CD4-positive, alpha-beta memory T cell (primary cell): ENCODE data around the gene ASCC2. TPM values are rescaled to one million over a fixed set of nuclear protein-coding genes. Genes with fewer than 3 reads are reported as not detected.

Experiments used
- CTCF ChIA-PET: fragments of 350-600 bp; sonication (Branson Sonifier 250); formaldehyde crosslinking; loops from one replicate; lab custom pipeline; 2021; ENCODE audit warnings: inconsistent platforms; ENCODE audit not compliant: partially characterized antibody; lab: Charles Lee
- POLR2A ChIA-PET: fragments of 350-600 bp; sonication (Branson Sonifier 250); formaldehyde crosslinking; loops from one replicate; lab custom pipeline; 2021; ENCODE audit not compliant: partially characterized antibody; lab: Charles Lee
- DNase-seq, 5 donors: peaks; one replicate each; pipeline versions ENCODE4 v3.0.0 to v3.0.0-alpha.2; 2020 to 2022; ENCODE audit warnings: mixed read lengths in 1 of 5
- H3K27ac ChIP-seq: one replicate; pipeline ENCODE4 v1.7.0; 2013; ENCODE audit warnings: low read depth, low read length
- H3K27me3 ChIP-seq: 2 replicates; pipeline ENCODE4 v1.7.0; 2013; ENCODE audit warnings: mild to moderate bottlenecking, low read length, moderate library complexity; ENCODE audit not compliant: insufficient read depth
- H3K36me3 ChIP-seq: 2 replicates; pipeline ENCODE4 v1.7.0; 2013; ENCODE audit warnings: mild to moderate bottlenecking, low read length, moderate library complexity; ENCODE audit not compliant: insufficient read depth
- H3K4me1 ChIP-seq: 2 replicates; pipeline ENCODE4 v1.7.0; 2013; ENCODE audit warnings: mild to moderate bottlenecking, low read length, moderate library complexity; ENCODE audit not compliant: insufficient read depth
- H3K4me3 ChIP-seq, 2 donors: one replicate each; pipeline ENCODE4 v1.7.0; 2013; ENCODE audit warnings: low read length in 2 of 2, mild to moderate bottlenecking in 1 of 2
- H3K9me3 ChIP-seq, 2 donors: one replicate each; pipeline ENCODE4 v1.7.0; 2013; ENCODE audit warnings: low read length in 2 of 2, control low read depth in 1 of 2; ENCODE audit not compliant: control insufficient read depth in 1 of 2
- H3K27ac Mint-ChIP-seq, 7 donors: one replicate each; pipeline ENCODE4 v1.8.0; 2020 to 2021; ENCODE audit warnings: mixed read lengths in 7 of 7, mild to moderate bottlenecking in 6 of 7, inconsistent platforms in 3 of 7, moderate library complexity in 3 of 7
- H3K27me3 Mint-ChIP-seq, 2 donors: one replicate each; pipeline ENCODE4 v1.8.0; 2020 to 2021; ENCODE audit warnings: mixed read lengths in 2 of 2
- H3K36me3 Mint-ChIP-seq, 2 donors: one replicate each; pipeline ENCODE4 v1.8.0; 2020 to 2021; ENCODE audit warnings: mixed read lengths in 2 of 2, inconsistent platforms in 1 of 2, mild to moderate bottlenecking in 1 of 2
- H3K4me1 Mint-ChIP-seq, 4 donors: one replicate each; pipeline ENCODE4 v1.8.0; 2020 to 2021; ENCODE audit warnings: mixed read lengths in 4 of 4, mild to moderate bottlenecking in 1 of 4
- H3K4me3 Mint-ChIP-seq, 8 donors: one replicate each; pipeline ENCODE4 v1.8.0; 2020 to 2021; ENCODE audit warnings: mixed read lengths in 8 of 8, mild to moderate bottlenecking in 7 of 8, moderate library complexity in 6 of 8, inconsistent platforms in 3 of 8
- H3K9me3 Mint-ChIP-seq, 8 donors: one replicate each; pipeline ENCODE4 v1.8.0; 2020 to 2021; ENCODE audit warnings: mixed read lengths in 8 of 8, mild to moderate bottlenecking in 5 of 8, inconsistent platforms in 3 of 8, moderate library complexity in 1 of 8
- intact Hi-C: fragments of 100-400 bp; cut with micrococcal nuclease; formaldehyde crosslinking; loops from one replicate; pipeline ENCODE4 v1.15.1; 2023
- polyA plus RNA-seq, 2 donors: library from polyadenylated mRNA; unstranded; fragments of 300-500 nt; fragmentation: Illumina TruSeq; gene quantifications; one replicate each; pipeline ENCODE4 v1.2.3, GENCODE V29; 2021
- total RNA-seq, 2 experiments: library from RNA; stranded (reverse); gene quantifications; one replicate each; pipeline ENCODE4 v1.2.3, GENCODE V29; 2021

ASCC2 gene
- total and polyA plus RNA-seq, 4 experiments from 2014 or later = 21.4 to 88.7 (median 75.0) TPM

GRCh38 chr22:29813563-29813962, 24.5 kb downstream of the ASCC2 start:
- Mint-ChIP-seq H3K27me3 (no peaks in the 10 kb centered on the region), H3K36me3 (peaks cover 62 to 78% of the 10 kb centered on the region in 2 donors), H3K9me3 (no peaks in the 10 kb centered on the region), H3K4me1 (no peaks in the 10 kb centered on the region), H3K4me3 (no peak overlapping the region), H3K27ac (no peak overlapping the region)
- H3K27ac ChIP-seq = no peak overlapping the region
- no peaks in the 10 kb centered on the region for H3K4me1 ChIP-seq
- DNase-seq = no peak
- H3K36me3 ChIP-seq = peaks cover 72% of the 10 kb centered on the region
- POLR2A ChIA-PET = no interaction called here
- H3K27me3 ChIP-seq = no peaks in the 10 kb centered on the region
- CTCF ChIA-PET = no interaction called here
- H3K4me3 ChIP-seq = no peak overlapping the region
- no peaks in the 10 kb centered on the region for H3K9me3 ChIP-seq
- intact Hi-C loops = no loop called here

- Histone ChIP-seq H3K9me3 (no peaks in the 10 kb centered on the region), H3K4me1 (no peaks in the 10 kb centered on the region), H3K27me3 (no peaks in the 10 kb centered on the region), H3K4me3 (no peak overlapping the region), H3K36me3 (peaks cover 75% of the 10 kb centered on the region), H3K27ac (no peak overlapping the region)
- H3K36me3 Mint-ChIP-seq = peaks cover 60 to 81% of the 10 kb centered on the region in 2 donors
- no peaks in the 10 kb centered on the region for H3K27me3 Mint-ChIP-seq
- CTCF ChIA-PET = no interaction called here
- no peak overlapping the region for H3K4me3 Mint-ChIP-seq
- no peaks in the 10 kb centered on the region for H3K9me3 Mint-ChIP-seq
- POLR2A ChIA-PET = no interaction called here
- DNase-seq = no peak
- H3K4me1 Mint-ChIP-seq = no peaks in the 10 kb centered on the region
- intact Hi-C loops = no loop called here
- H3K27ac Mint-ChIP-seq = peak overlapping the region in 1 of 7 donors; percentile 61
These were observed 24.9 kb downstream of the ASCC2 start for GRCh38 chr22:29813126-29813525.

GRCh38 chr22:29811377-29811776, 26.7 kb downstream of the ASCC2 start:
- DNase-seq = no peak
- Mint-ChIP-seq H3K36me3 (peaks cover 66 to 84% of the 10 kb centered on the region in 2 donors), H3K9me3 (no peaks in the 10 kb centered on the region), H3K4me3 (no peak overlapping the region), H3K27me3 (no peaks in the 10 kb centered on the region), H3K4me1 (no peaks in the 10 kb centered on the region), H3K27ac (peak overlapping the region in 2 of 7 donors; percentile 36 to 46)
- ChIA-PET CTCF (interaction anchor here (1.2 kb wide), 1 partner anchor 194 kb away, joined by 5 read pairs; no protein-coding TSS in a partner anchor), POLR2A (no interaction called here)
- H3K27ac ChIP-seq = no peak overlapping the region
- no peaks in the 10 kb centered on the region for H3K27me3 ChIP-seq
- H3K36me3 ChIP-seq = peaks cover 77% of the 10 kb centered on the region
- no peak overlapping the region for H3K4me3 ChIP-seq
- no peaks in the 10 kb centered on the region for H3K4me1 ChIP-seq
- intact Hi-C loops = no loop called here
- H3K9me3 ChIP-seq = no peaks in the 10 kb centered on the region

GRCh38 chr22:29810216-29810615, 27.9 kb downstream of the ASCC2 start:
- Histone ChIP-seq H3K9me3 (no peaks in the 10 kb centered on the region), H3K27me3 (no peaks in the 10 kb centered on the region), H3K4me3 (no peak overlapping the region), H3K36me3 (peaks cover 79% of the 10 kb centered on the region), H3K27ac (no peak overlapping the region), H3K4me1 (no peaks in the 10 kb centered on the region)
- Mint-ChIP-seq H3K9me3 (no peaks in the 10 kb centered on the region), H3K27ac (peak overlapping the region in 1 of 7 donors; percentile 75), H3K4me1 (no peaks in the 10 kb centered on the region), H3K36me3 (peaks cover 70 to 84% of the 10 kb centered on the region in 2 donors), H3K4me3 (no peak overlapping the region), H3K27me3 (no peaks in the 10 kb centered on the region)
- CTCF ChIA-PET = no interaction called here
- POLR2A ChIA-PET = no interaction called here
- DNase-seq = no peak
- intact Hi-C loops = no loop called here

GRCh38 chr22:29806196-29806595, 31.9 kb downstream of the ASCC2 start:
- Mint-ChIP-seq H3K4me1 (no peaks in the 10 kb centered on the region), H3K27ac (peak overlapping the region in 1 of 7 donors; percentile 1), H3K36me3 (peaks cover 47 to 69% of the 10 kb centered on the region in 2 donors), H3K27me3 (no peaks in the 10 kb centered on the region), H3K9me3 (peaks cover 0 to 2% (median 0%) of the 10 kb centered on the region in 8 donors), H3K4me3 (no peak overlapping the region)
- ChIA-PET CTCF (no interaction called here), POLR2A (no interaction called here)
- Histone ChIP-seq H3K36me3 (peaks cover 65% of the 10 kb centered on the region), H3K4me1 (no peaks in the 10 kb centered on the region), H3K4me3 (no peak overlapping the region), H3K9me3 (no peaks in the 10 kb centered on the region), H3K27me3 (no peaks in the 10 kb centered on the region), H3K27ac (no peak overlapping the region)
- DNase-seq = no peak
- intact Hi-C loops = no loop called here

GRCh38 chr22:29804985-29805384, 33.1 kb downstream of the ASCC2 start:
- peaks cover 49 to 71% of the 10 kb centered on the region in 2 donors for H3K36me3 Mint-ChIP-seq
- H3K27me3 Mint-ChIP-seq = no peaks in the 10 kb centered on the region
- CTCF ChIA-PET = interaction anchor here (1.0 kb wide), 1 partner anchor 10 kb away, joined by 3 read pairs; no protein-coding TSS in a partner anchor

GRCh38 chr22:29803190-29803589, 34.9 kb downstream of the ASCC2 start:
- intact Hi-C loops = no loop called here
- H3K4me1 Mint-ChIP-seq = no peaks in the 10 kb centered on the region

More at GRCh38 chr22:29804985-29805384, 33.1 kb downstream of the ASCC2 start:
- no peak for DNase-seq
- Histone ChIP-seq H3K4me1 (no peaks in the 10 kb centered on the region), H3K27ac (no peak overlapping the region), H3K9me3 (no peaks in the 10 kb centered on the region), H3K36me3 (peaks cover 67% of the 10 kb centered on the region), H3K4me3 (no peak overlapping the region), H3K27me3 (no peaks in the 10 kb centered on the region)
- no peak overlapping the region for H3K4me3 Mint-ChIP-seq
- intact Hi-C loops = no loop called here
- H3K27ac Mint-ChIP-seq = no peak overlapping the region
- H3K4me1 Mint-ChIP-seq = no peaks in the 10 kb centered on the region
- H3K9me3 Mint-ChIP-seq = peaks cover 0 to 2% (median 0%) of the 10 kb centered on the region in 8 donors
- POLR2A ChIA-PET = no interaction called here

More at GRCh38 chr22:29803190-29803589, 34.9 kb downstream of the ASCC2 start:
- no peak overlapping the region for H3K4me3 ChIP-seq
- DNase-seq = no peak
- H3K4me1 ChIP-seq = no peaks in the 10 kb centered on the region
- peak overlapping the region in 1 of 7 donors; percentile 52 for H3K27ac Mint-ChIP-seq
- no peak overlapping the region for H3K27ac ChIP-seq
- peaks cover 0 to 2% (median 0%) of the 10 kb centered on the region in 8 donors for H3K9me3 Mint-ChIP-seq
- no peaks in the 10 kb centered on the region for H3K27me3 Mint-ChIP-seq
- peaks cover 47 to 79% of the 10 kb centered on the region in 2 donors for H3K36me3 Mint-ChIP-seq
- H3K4me3 Mint-ChIP-seq = no peak overlapping the region
- H3K36me3 ChIP-seq = peaks cover 78% of the 10 kb centered on the region
- H3K27me3 ChIP-seq = no peaks in the 10 kb centered on the region
- ChIA-PET CTCF (no interaction called here), POLR2A (interaction anchor here (0.6 kb wide), 1 partner anchor 738 kb away, joined by 3 read pairs; no protein-coding TSS in a partner anchor)
- H3K9me3 ChIP-seq = no peaks in the 10 kb centered on the region
